WERI-Rb-1 (cell line): Measurements from ENCODE around the gene NACC2.
"Not testable (repeated sequence)": the region's sequence is repeated elsewhere in the genome, so short reads cannot be mapped to it uniquely, and the experiment has no call there.

Experiments used
- DNase-seq: peaks from one replicate; pipeline ENCODE4 v3.0.0-alpha.2; 2020
- H3K27ac ChIP-seq: fragments of 250-450 bp; sonication (Bioruptor Pico); 2 replicates; pipeline ENCODE4 v1.5.1; 2020; ENCODE audit warnings: mild to moderate bottlenecking, moderate library complexity
- H3K27me3 ChIP-seq: fragments of 250-450 bp; sonication (Bioruptor Pico); 2 replicates; pipeline ENCODE4 v1.5.1; 2021; ENCODE audit warnings: mild to moderate bottlenecking, low read depth, moderate library complexity; ENCODE audit not compliant: insufficient read depth, severe bottlenecking
- H3K36me3 ChIP-seq: fragments of 250-450 bp; sonication (Bioruptor Pico); 2 replicates; pipeline ENCODE4 v1.5.1; 2020; ENCODE audit warnings: mild to moderate bottlenecking, moderate library complexity
- H3K4me3 ChIP-seq: 2 replicates; pipeline ENCODE4 v1.5.1; 2011; ENCODE audit warnings: low read depth, mild to moderate bottlenecking, control low read depth, low read length
- H3K9me3 ChIP-seq: fragments of 250-450 bp; sonication (Bioruptor Pico); 2 replicates; pipeline ENCODE4 v1.5.1; 2021; ENCODE audit warnings: mild to moderate bottlenecking, moderate library complexity; ENCODE audit not compliant: severe bottlenecking
- TF ChIP-seq, protein P1 (sequence below): IDR thresholded peaks from 2 replicates; pipeline ENCODE4 v1.5.1; 2011; ENCODE audit warnings: low read depth, mild to moderate bottlenecking, control low read depth, inconsistent platforms, low read length

The NACC2 gene

DNA sequence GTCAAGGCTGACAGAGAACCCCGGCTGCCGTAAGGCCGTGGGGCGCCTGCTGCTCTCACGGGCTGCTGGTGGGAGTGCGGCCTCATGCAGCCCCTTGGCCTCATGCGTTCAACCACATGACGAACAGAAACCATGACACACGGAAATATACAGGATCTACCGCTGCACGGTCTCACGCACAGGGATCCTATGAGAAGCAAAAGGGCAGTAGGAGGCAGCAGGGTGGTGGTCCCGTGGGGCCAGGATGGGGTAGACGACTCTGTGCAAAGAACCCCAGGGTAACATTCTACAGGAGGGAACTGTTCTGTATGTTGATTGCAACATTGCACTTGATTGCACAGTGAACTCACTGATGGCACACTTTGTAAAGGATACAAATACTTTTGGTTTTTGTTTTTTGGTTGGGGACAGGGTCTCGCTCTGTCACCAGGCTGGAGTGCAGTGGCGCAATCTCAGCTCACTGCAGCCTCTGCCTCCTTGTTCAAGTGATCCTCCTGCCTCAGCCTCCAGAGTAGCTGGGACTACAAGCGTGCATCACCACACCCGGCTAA lies 51.6 kb downstream of the NACC2 start:
- Histone ChIP-seq H3K4me3 (no peak overlapping the region), H3K27ac (no peak overlapping the region), H3K27me3 (no peaks in the 10 kb centered on the region), H3K36me3 (peaks cover 10% of the 10 kb centered on the region), H3K9me3 (peaks cover 4% of the 10 kb centered on the region)
- DNase-seq: no peak
- TF ChIP-seq, protein P1, sequence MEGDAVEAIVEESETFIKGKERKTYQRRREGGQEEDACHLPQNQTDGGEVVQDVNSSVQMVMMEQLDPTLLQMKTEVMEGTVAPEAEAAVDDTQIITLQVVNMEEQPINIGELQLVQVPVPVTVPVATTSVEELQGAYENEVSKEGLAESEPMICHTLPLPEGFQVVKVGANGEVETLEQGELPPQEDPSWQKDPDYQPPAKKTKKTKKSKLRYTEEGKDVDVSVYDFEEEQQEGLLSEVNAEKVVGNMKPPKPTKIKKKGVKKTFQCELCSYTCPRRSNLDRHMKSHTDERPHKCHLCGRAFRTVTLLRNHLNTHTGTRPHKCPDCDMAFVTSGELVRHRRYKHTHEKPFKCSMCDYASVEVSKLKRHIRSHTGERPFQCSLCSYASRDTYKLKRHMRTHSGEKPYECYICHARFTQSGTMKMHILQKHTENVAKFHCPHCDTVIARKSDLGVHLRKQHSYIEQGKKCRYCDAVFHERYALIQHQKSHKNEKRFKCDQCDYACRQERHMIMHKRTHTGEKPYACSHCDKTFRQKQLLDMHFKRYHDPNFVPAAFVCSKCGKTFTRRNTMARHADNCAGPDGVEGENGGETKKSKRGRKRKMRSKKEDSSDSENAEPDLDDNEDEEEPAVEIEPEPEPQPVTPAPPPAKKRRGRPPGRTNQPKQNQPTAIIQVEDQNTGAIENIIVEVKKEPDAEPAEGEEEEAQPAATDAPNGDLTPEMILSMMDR: no peak

DNA sequence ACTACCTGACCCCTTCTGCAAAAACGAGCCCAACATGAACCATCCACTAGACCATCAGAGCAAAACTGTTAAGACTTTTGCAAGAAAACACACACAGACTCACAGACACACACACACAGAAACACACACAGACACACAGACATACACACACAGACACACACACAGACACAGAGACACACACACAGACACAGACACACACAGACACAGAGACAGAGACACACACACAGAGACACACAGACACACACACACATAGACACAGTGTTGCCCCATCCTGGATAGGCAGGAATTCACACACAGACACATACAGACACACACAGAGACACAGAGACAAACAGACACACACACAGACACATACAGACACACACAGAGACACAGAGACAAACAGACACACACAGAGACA lies 52.5 kb downstream of the NACC2 start:
- peaks cover 5% of the 10 kb centered on the region for H3K36me3 ChIP-seq
- H3K9me3 ChIP-seq: peaks cover 7% of the 10 kb centered on the region
- TF ChIP-seq, protein P1: no peak
- no peak overlapping the region for H3K4me3 ChIP-seq
- H3K27me3 ChIP-seq: no peaks in the 10 kb centered on the region
- H3K27ac ChIP-seq: no peak overlapping the region
- DNase-seq: no peak

DNA sequence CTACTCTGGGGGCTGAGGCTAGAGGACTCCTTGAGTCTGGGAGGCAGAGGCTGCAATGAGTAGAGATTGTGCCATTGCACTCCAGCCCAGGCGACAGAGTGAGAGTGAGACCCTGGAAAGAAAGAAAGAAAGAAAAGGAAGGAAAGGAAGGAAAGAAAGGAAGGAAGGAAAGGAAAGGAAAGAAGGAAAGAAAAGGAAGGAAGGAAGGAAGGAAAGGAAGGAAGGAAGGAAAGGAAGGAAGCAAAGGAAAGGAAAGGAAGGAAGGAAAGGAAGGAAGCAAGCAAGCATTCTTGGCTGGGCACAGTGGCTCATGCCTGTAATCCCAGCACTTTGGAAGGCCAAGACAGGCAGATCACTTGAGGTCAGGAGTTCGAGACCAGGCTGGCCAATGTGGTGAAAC lies 54.2 kb downstream of the NACC2 start:
- not testable (repeated sequence) for H3K4me3 ChIP-seq, H3K36me3 ChIP-seq, DNase-seq, H3K9me3 ChIP-seq, H3K27me3 ChIP-seq, H3K27ac ChIP-seq

DNA sequence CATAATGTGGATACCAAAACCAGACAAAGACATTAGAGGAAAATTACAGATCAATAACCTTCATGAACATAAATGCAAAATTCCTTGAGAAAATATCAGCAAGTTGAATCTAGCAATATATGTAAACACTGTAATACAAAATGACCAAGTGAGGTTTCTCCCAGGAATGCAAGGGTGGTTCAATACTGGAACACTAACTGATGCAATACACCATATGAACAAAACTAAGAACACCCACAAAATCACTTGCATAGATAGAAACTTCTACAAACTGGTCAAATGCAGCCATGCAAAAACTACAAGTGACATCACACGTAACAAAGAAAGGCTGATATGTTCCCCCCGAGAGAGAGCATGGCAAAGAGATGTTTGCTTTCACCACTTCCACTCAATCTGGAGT lies 55.6 kb downstream of the NACC2 start:
- Histone ChIP-seq H3K27ac (no peak overlapping the region), H3K27me3 (no peaks in the 10 kb centered on the region), H3K9me3 (peaks cover 7% of the 10 kb centered on the region), H3K36me3 (peaks cover 8% of the 10 kb centered on the region), H3K4me3 (no peak overlapping the region)
- no peak for DNase-seq
- TF ChIP-seq, protein P1: no peak

DNA sequence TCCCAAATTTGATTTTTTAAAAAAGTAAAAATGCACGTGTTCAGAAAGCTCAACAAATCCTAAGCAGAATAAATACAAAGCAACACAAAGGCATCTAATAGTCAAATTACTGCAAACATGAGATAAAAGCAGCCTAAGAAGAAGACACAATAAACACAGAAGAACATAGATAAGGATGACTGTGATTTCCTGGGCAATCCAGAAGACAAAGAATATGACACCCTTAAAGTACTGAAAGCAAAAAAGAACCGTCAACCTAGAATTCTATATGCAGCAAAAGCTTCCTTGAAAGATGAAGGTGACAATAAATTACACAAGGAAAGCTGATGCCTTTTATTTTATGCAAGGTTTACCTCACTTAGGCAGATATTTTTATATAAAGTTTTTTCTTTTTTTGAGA lies 58.2 kb downstream of the NACC2 start:
- TF ChIP-seq, protein P1: no peak
- Histone ChIP-seq H3K27me3 (no peaks in the 10 kb centered on the region), H3K9me3 (peaks cover 7% of the 10 kb centered on the region), H3K36me3 (peaks cover 8% of the 10 kb centered on the region), H3K27ac (no peak overlapping the region), H3K4me3 (no peak overlapping the region)
- DNase-seq: no peak

DNA sequence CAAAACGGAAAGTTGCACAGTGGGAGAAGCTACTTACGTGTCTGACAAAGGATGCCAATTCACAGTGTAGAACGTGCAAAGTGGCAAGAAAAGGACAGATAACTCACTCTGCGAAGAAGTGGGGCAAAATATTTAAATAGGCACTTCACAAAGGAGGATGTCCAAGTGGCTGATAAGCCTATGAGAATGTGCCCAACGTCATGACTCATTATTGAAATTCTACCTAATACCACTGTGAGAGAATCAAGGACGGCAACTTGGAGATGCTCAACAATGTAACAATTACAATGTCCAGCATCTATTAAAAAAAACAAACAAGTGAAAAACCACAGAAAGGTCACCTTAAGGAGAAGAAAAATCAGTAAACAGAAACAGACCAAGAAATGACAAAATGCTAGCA lies 59.0 kb downstream of the NACC2 start:
- Histone ChIP-seq H3K27me3 (no peaks in the 10 kb centered on the region), H3K4me3 (no peak overlapping the region), H3K9me3 (peaks cover 7% of the 10 kb centered on the region), H3K36me3 (peaks cover 8% of the 10 kb centered on the region), H3K27ac (no peak overlapping the region)
- no peak for DNase-seq
- TF ChIP-seq, protein P1: no peak
